Measurements from ENCODE around the gene ZNF428. TPM values are rescaled to one million over a fixed set of nuclear protein-coding genes. Genes with fewer than 3 reads are reported as not detected.
A peak's percentile ranks its signal among the peaks of the same experiment; 100 is the strongest.

The ZNF428 gene
- total and polyA plus RNA-seq, 4 donors = 27.9 to 95.3 (median 46.2) TPM

- TF ChIP-seq CTCF (IDR thresholded peaks at IDR 0.05; ENCODE audit: control extremely low read depth, extremely low read depth) = no peak
- Histone ChIP-seq H3K36me3 (ENCODE audit: control insufficient read depth in 4 of 4, insufficient read depth in 4 of 4, low read length in 4 of 4) (peaks cover 0 to 37% (median 13%) of the 10 kb centered on the region in 4 donors), H3K4me3 (peak within 1 kb of the TSS; percentile 58), H3K9ac (ENCODE audit: insufficient read depth in 1 of 2, low read length in 2 of 2) (peak within 1 kb of the TSS; percentile 95 to 97), H3K4me1 (ENCODE audit: control insufficient read depth in 5 of 5, insufficient read depth in 5 of 5, low read length in 5 of 5) (peaks cover 0 to 29% (median 8%) of the 10 kb centered on the region in 5 donors), H3K9me3 (ENCODE audit: control insufficient read depth in 4 of 4, insufficient read depth in 3 of 4, low read length in 3 of 4) (no peaks in the 10 kb centered on the region), H3K27ac (ENCODE audit: low read depth in 1 of 2, low read length in 1 of 2) (peak within 1 kb of the TSS; percentile 94 to 97), H3K27me3 (ENCODE audit: control insufficient read depth in 3 of 3, insufficient read depth in 3 of 3, low read length in 2 of 3) (no peaks in the 10 kb centered on the region)
- ATAC-seq (ENCODE audit: insufficient read depth, low FRiP score) = peak; percentile 87
- WGBS, 2 donors = 0% methylated on average over 60 of the region's 60 CpGs
- DNase-seq = peak; percentile 100
Measured at GRCh38 chr19:43595999-43596841, 23.2 kb downstream of the ZNF428 start, which contains the start of the genes IRGQ and ZNF576. Gene IRGQ (minus strand): TSS chr19:43596134. CDS start chr19:43595338, 796 bp downstream. Gene ZNF576 (plus strand): TSS chr19:43596595. CDS start chr19:43597109, 514 bp downstream.

DNA sequence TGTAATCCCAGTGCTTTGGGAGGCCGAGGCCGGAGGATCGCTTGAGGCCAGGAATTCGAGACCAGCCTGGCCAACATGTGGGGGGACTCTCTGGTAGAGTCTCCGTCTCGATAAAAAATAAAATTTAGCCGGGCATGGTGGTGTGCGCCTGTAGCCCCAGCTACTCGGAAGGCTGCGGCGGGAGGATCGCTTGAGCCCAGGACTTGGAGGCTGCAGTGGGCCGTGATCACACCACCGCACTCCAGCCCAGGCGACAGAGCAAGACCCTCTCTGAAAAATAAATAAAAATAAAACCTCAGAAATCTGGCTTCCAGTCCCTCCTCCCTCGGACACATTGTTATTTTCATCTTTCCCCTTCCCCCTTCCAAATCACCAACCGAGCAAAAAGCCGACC is 23.8 kb downstream of the ZNF428 start:
- Histone ChIP-seq H3K27me3 (ENCODE audit: control insufficient read depth in 3 of 3, insufficient read depth in 3 of 3, low read length in 2 of 3) (no peaks in the 10 kb centered on the region), H3K36me3 (ENCODE audit: control insufficient read depth in 4 of 4, insufficient read depth in 4 of 4, low read length in 4 of 4) (peaks cover 0 to 37% (median 10%) of the 10 kb centered on the region in 4 donors), H3K9me3 (ENCODE audit: control insufficient read depth in 4 of 4, insufficient read depth in 3 of 4, low read length in 3 of 4) (no peaks in the 10 kb centered on the region), H3K4me1 (ENCODE audit: control insufficient read depth in 5 of 5, insufficient read depth in 5 of 5, low read length in 5 of 5) (peaks cover 0 to 29% (median 8%) of the 10 kb centered on the region in 5 donors), H3K9ac (ENCODE audit: insufficient read depth in 1 of 2, low read length in 2 of 2) (peak overlapping the region; percentile 81 to 94), H3K4me3 (peak overlapping the region; percentile 53), H3K27ac (ENCODE audit: low read depth in 1 of 2, low read length in 1 of 2) (peak overlapping the region; percentile 70 to 86)
- ATAC-seq (ENCODE audit: insufficient read depth, low FRiP score) (peak; percentile 2), DNase-seq (no peak)
- 2% methylated on average over 18 of the region's 18 CpGs for WGBS, 2 donors
- no peak for TF ChIP-seq CTCF (IDR thresholded peaks at IDR 0.05; ENCODE audit: control extremely low read depth, extremely low read depth)

DNA sequence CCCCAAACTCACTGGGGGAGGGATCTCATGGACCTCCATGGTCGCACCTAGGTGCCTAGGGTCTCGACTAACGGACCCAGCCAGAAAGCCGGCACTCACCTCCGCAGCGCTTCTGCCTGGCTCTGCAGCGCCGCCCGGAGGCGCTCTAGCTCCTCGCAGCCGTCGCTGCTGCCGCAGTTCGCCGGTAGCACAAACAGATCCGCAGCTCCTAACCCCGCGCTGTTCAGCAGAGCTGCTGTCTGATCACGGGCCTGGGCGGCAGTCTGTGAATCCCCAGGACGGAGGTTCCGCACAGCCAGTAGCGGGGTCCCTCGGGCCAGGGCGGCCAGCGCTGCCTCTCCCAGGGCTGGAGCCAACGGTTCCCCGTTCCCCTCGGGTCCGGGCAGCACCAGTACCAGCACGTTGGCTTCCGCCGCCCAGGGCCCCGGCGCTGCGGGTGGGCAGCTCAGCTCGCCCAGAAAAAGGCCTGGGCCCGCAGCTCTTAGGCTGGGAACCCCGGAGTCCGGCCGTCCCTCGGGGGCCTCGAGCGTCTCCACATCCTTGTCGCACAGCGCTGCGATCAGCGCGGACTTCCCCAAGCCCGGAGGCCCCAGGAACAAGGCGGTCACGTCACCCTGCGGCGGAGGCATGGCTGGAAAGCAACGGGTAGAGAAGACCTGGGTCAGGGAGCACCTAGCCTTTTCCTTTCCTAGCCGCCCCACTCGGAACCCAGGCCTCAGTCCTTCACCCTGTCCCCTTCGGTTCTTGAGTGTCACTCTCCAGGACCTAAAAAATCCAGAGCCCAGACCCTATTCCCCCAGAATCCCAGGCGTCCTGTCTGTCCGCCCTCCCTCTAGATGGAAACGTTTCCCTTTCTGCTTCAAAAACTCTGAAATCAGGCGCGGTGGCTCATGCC is 24.5 kb downstream of the ZNF428 start:
- DNase-seq (peak; percentile 72 to 77 (median 74)), ATAC-seq (ENCODE audit: insufficient read depth, low FRiP score) (no peak)
- TF ChIP-seq CTCF (IDR thresholded peaks at IDR 0.05; ENCODE audit: control extremely low read depth, extremely low read depth) = peak; percentile 48
- Histone ChIP-seq H3K9ac (ENCODE audit: insufficient read depth in 1 of 2, low read length in 2 of 2) (peak overlapping the region; percentile 81 to 94), H3K9me3 (ENCODE audit: control insufficient read depth in 4 of 4, insufficient read depth in 3 of 4, low read length in 3 of 4) (no peaks in the 10 kb centered on the region), H3K4me3 (peak overlapping the region; percentile 53), H3K27me3 (ENCODE audit: control insufficient read depth in 3 of 3, insufficient read depth in 3 of 3, low read length in 2 of 3) (no peaks in the 10 kb centered on the region), H3K27ac (ENCODE audit: low read depth in 1 of 2, low read length in 1 of 2) (peak overlapping the region; percentile 70 to 86), H3K36me3 (ENCODE audit: control insufficient read depth in 4 of 4, insufficient read depth in 4 of 4, low read length in 4 of 4) (peaks cover 0 to 36% (median 10%) of the 10 kb centered on the region in 4 donors), H3K4me1 (ENCODE audit: control insufficient read depth in 5 of 5, insufficient read depth in 5 of 5, low read length in 5 of 5) (peaks cover 0 to 29% (median 8%) of the 10 kb centered on the region in 5 donors)
- WGBS, 2 donors = 1 to 2% methylated on average over 61 to 64 of the region's 64 CpGs

Data from lung (tissue), 12 donors.